NCI-H128 (cell line): ENCODE data around the gene RNASE9.
A peak's percentile ranks its signal among the peaks of the same experiment; 100 is the strongest.
"Not testable (repeated sequence)": the region's sequence is repeated elsewhere in the genome, so short reads cannot be mapped to it uniquely, and the experiment has no call there.

Experiments
- DNase-seq: peaks from one replicate; lab custom pipeline; 2025; ENCODE audit not compliant: unreplicated experiment; lab: John Stamatoyannopoulos, UW

RNASE9 gene

DNA sequence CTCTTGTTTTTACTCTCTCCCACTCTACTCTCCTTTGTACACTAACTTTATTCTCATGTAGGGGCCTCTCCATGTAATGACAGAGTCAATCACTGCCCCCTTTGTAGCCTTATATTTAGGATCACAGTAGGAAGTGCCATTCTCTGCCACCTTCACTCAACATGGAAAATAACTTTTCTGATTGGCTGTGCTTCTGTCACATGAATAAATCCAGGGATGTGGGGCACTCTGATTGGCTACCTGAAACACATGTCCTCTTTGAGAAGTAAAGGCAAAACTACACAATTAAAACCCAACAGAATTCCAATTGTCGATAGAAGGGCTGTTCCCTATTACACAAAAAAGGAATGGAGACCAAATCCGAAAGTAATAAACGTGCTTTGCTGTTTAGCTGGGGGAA is at the start of gene RNASE9:
Gene RNASE9 (minus strand): TSS at position 87 of the 400 bp plus-strand sequence.
- no peak for DNase-seq

- no peak for DNase-seq
Observed at GRCh38 chr14:20610002-20610765, 49.3 kb upstream of the RNASE9 start.

DNA sequence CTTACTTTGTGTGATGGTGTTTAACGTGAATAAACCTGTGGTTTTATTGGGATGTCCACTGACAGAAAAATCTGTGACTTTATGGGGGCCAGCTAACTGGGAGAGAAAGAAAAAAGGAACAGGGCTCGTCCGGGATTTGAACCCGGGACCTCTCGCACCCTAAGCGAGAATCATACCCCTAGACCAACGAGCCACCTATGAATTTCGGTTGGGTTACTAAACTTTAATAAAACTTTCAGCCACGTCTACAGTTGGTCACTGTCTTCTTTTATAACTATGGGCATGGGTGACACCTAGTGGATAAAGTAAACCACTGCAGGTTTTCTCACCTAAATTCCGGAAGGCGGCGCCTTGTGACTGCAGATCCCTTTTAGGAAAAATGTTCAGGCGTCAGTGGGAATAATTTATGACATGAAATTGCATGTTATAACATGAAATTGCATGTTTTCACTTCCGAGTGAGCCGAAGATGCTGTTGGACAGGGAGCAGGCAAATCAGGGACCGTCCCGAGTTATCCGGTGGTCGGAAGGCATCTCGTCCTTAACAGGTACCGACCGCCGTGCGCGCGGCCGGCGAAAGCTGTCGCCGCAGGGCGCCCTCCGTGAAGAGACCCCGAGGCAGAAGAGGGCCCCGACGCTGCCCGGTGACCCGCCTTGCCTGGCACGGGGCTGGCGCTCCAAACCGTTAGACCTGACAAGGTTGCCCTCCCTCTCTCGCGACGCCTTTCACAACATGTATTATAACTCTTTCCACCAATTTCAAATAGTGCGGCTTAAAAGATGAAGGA is 48.6 kb upstream of the RNASE9 start:
- peak; percentile 46 for DNase-seq

DNA sequence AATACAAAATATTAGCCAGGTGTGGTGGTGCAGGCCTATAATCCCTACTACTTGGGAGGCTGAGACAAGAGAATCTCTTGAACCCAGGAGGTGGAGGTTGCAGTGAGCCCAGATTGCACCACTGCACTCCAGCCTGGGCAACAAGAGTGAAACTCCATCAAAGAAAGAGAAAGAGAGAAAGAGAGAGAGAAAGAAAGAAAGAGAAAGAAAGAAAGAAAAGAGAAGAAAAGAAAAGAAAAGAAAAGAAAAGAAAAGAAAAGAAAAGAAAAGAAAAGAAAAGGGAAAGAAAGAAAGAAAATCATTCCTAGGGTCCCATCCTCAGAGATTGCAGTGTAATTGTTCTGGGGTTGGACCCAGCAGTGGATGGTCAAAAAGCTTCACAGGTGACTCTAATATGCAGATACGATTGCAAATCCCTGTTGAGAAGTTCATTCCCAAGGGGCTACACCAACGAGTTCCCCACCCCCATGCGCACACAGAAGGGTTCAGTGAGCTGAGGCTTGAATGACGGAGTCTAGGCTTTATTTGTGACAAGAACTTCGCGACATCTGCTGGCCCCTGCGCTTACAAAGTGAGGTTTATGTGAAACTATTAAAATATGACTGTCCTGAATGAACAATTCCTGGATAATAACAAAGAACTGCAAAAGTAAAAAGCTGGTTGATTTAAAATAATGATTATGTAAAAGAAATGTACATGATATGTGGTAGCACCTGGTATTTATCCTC is 47.7 kb upstream of the RNASE9 start:
- no peak for DNase-seq

GRCh38 chr14:20607617-20608016 is 46.8 kb upstream of the RNASE9 start:
- no peak for DNase-seq

GRCh38 chr14:20606902-20607242 is 46.0 kb upstream of the RNASE9 start:
- no peak for DNase-seq

GRCh38 chr14:20606190-20606901 is 45.5 kb upstream of the RNASE9 start:
- DNase-seq: no peak

- no peak for DNase-seq
Observed at GRCh38 chr14:20603813-20604690, 43.2 kb upstream of the RNASE9 start.

- no peak for DNase-seq
Observed at GRCh38 chr14:20602583-20602982, 41.7 kb upstream of the RNASE9 start.

GRCh38 chr14:20601522-20601921 is 40.7 kb upstream of the RNASE9 start:
- no peak for DNase-seq

GRCh38 chr14:20597108-20597507 is 36.3 kb upstream of the RNASE9 start:
- DNase-seq: no peak

- DNase-seq: not testable (repeated sequence)
Observed at GRCh38 chr14:20595726-20596125, 34.9 kb upstream of the RNASE9 start.

DNA sequence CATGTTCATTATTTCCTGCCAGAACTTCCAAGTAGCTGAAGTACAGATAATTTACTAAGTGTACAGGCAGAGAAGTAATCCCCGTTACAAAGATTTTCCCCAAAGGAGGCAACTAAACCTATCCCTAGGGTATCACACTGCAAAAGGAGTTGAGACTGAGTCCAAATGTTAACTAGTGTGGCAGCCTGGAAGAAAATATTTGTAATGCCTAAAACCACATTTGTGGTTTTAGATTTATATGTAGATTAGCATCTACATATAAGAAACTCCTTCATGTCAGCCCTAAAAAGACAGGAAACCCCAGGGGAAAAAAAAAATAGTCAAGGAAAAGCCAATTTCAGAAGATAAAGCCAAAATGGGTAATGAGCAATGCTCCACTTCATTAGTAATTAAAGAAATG is 31.7 kb upstream of the RNASE9 start:
- no peak for DNase-seq

DNA sequence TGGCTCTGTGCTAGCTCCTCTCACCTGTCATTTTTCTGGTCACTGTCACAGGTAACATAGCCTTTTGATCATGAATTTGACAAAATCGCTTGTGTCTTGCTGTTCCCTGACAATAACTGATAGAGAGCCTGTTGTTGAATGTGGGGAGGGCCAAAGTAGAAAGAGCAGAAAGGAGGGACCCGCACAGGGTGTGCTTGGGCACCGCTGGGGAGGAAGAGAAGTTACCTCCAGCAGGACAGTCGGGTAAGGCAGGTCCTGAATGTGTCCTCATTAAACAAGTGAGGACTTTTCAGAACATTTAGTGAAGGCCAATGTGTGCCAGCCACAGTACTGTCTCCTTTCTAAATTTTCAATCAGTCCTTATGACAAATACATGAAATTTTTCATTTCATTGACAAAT is 30.4 kb upstream of the RNASE9 start, which contains the start of gene RNASE12:
Gene RNASE12 (minus strand): TSS at position 142 of the 400 bp plus-strand sequence. CDS start 653 bp downstream, outside the sequence.
- DNase-seq: no peak

DNA sequence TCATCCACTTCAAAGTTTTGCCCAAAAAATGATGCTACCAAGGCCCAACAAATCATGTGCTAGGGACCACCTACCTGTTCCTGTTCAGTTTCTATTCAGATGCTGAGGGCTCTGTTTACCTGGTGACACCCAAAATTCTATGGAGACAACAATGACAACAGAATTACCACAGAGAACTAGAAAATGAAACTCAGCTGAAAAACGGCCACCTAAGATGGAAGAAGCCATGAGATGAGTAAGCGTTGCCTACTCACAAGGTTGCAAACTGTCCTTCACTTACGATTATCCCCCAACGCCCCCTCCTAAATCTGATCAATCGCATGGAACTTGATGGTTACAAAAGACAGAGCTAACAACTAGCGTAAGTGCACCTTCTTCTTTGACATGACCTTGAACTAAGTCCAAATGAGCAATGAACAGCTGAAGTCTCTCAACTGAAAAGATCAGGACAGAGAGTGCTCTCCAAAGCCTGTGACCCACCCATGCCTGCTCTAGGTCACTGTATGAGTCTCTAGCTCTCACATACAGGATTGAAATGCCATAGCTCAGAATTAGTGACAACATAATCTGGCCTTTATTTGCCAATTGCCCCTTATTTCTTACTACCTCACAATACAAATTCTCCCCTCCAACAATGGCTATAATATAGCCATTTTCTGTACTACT is 26.8 kb upstream of the RNASE9 start, which contains the start of gene RNASE11:
Gene RNASE11 (minus strand): TSS at position 513 of the 666 bp plus-strand sequence.
- no peak for DNase-seq

DNA sequence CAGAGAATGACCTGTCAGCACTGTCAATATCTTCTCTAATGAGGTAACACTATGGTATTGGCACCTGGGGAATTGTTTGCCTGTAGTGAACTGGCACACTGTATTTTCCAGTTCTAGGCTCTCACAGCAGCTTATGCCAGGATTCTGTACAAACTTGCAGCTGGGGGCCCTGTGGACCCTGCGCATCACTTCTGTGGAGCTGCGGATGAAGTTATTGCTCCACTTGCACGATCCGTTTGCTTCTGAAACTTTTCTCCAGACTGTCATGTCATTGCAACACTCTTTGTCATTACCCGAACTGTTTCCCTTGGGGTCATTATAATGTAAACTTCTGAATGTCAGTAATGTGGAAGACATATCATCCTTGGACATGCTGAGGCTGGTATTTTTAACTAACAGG is 23.1 kb upstream of the RNASE9 start:
- DNase-seq: no peak

DNA sequence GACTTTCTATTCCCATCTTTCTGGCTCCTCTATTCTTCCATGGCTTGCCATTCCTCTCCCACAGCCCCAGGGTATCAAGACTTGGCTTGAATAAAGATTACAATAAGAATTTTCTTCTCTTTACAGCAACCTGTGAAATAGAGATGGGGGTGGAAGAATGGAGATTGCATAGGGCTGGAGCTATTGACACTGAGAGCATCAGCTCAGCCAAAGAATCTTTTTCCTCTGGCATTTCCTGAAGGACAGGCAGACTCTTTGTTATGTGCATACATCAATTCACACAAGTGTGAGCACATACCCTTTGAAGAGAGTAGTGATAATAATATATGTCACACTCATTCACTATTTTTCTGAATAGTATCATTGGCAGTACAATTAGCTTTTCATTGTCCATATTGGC is 22.3 kb upstream of the RNASE9 start:
- no peak for DNase-seq

DNA sequence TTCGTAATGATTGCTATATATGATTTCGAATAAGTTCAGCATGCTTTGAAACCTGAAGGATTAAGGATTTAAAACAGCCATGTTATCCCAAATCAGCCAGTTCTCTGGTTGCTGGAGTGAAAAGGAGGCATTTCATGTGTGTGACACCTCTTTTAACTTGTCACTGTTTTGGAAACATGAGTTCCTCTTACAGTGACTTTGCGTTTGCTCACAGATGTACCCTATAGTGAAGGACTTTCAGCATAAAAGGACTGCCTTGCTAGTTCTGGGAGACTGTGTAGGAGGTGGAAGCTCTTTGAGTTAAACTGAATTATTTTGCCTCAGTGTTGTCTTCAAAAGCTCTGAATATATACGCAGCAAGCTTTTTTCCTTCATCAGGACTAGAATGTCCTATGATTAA is 19.4 kb upstream of the RNASE9 start:
- no peak for DNase-seq

DNA sequence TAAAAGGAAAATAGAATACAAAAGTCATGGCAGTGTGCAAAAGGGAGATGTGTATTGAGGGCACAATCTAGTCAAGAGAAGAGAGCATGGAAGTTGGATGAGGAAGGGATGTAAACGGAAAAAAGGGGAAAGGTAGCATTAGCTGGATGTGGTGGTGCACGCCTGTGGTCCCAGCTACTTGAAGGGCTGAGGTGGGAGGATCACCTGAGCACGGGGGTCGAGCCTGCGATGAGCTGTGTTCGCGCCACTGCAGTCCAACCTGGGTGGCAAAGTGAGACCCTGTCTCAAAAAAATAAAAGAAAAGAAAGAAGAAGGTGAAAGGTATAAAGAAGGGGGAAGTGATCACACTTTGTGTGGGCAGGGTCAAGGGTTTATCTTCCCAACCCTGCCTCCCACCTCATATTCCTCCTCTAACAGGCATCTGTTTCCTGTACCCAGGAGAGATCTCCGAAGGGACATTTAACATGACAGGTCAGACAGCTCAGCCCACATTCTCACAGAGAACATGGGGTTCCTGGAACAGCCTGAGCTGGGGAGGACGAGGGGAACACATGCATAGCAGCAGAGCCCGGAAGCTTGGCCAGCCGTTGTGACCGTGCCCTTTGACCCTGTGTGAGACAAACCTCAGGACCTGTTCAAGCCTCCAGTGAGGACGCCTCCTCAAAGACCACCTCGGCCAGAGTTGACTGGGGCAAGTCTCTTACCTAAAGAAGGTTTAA is 18.1 kb upstream of the RNASE9 start:
- DNase-seq: no peak
